Loucy (cell line): ENCODE results near the gene ZC2HC1B.

Experiments used
- EZH2phosphoT487 ChIP-seq: fragments of 200-600 bp; IDR thresholded peaks from 2 replicates; pipeline ENCODE4 v1.6.1; 2018; ENCODE audit warnings: antibody characterized with exemption, mild to moderate bottlenecking, moderate library complexity, borderline replicate concordance
- TF ChIP-seq, protein P1 (sequence below): fragments of 200-600 bp; sonication (generic); conservative IDR thresholded peaks from 2 replicates; pipeline ENCODE4 v1.5.1; 2014; ENCODE audit warnings: mild to moderate bottlenecking, antibody characterized with exemption, low read length

DNA sequence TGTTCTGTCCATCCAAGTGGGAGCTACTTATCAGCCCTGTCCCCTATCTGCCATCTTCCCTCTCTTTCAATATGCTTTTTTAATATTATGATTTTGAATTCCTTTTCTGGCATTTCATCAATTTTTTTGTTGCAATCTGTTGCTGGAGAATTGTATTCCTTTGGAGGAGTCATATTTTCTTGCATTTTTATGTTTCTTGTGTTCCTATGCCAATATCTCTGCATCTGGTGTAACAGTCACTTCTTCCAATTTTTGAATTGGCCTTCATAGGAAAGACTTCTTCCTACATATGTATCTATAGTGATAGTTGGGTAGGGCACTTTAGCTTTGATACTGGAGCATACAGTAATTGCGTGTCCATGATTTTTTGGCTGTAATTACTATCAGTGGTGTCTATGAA is 70.1 kb downstream of the ZC2HC1B start:
- TF ChIP-seq EZH2phosphoT487, result no peak
- TF ChIP-seq, protein P1, sequence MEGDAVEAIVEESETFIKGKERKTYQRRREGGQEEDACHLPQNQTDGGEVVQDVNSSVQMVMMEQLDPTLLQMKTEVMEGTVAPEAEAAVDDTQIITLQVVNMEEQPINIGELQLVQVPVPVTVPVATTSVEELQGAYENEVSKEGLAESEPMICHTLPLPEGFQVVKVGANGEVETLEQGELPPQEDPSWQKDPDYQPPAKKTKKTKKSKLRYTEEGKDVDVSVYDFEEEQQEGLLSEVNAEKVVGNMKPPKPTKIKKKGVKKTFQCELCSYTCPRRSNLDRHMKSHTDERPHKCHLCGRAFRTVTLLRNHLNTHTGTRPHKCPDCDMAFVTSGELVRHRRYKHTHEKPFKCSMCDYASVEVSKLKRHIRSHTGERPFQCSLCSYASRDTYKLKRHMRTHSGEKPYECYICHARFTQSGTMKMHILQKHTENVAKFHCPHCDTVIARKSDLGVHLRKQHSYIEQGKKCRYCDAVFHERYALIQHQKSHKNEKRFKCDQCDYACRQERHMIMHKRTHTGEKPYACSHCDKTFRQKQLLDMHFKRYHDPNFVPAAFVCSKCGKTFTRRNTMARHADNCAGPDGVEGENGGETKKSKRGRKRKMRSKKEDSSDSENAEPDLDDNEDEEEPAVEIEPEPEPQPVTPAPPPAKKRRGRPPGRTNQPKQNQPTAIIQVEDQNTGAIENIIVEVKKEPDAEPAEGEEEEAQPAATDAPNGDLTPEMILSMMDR, result no peak
